Adipocyte (in vitro differentiated cells): ENCODE measurements around the gene ST6GALNAC3.

ENCODE experiments used
- DNase-seq: peaks from one replicate; pipeline ENCODE4 v3.0.0-alpha.2; 2015; ENCODE audit warnings: low read depth
- H3K27me3 ChIP-seq: replicated peaks from 2 replicates; pipeline ENCODE4 v1.7.0; 2013; ENCODE audit warnings: mild to moderate bottlenecking, low read length, moderate library complexity; ENCODE audit not compliant: control insufficient read depth, insufficient read depth
- H3K36me3 ChIP-seq: 2 replicates; pipeline ENCODE4 v1.7.0; 2013; ENCODE audit warnings: low read length, mild to moderate bottlenecking, moderate library complexity; ENCODE audit not compliant: control insufficient read depth, insufficient read depth, severe bottlenecking
- H3K4me1 ChIP-seq: 2 replicates; pipeline ENCODE4 v1.7.0; 2013; ENCODE audit warnings: mild to moderate bottlenecking, low read length, moderate library complexity; ENCODE audit not compliant: control insufficient read depth, insufficient read depth
- H3K4me3 ChIP-seq: 2 replicates; pipeline ENCODE4 v1.7.0; 2013; ENCODE audit warnings: mild to moderate bottlenecking, low read length, moderate library complexity
- H3K9ac ChIP-seq: 2 replicates; pipeline ENCODE4 v1.7.0; 2013; ENCODE audit warnings: mild to moderate bottlenecking, low read length, moderate library complexity
- H3K9me3 ChIP-seq: 2 replicates; pipeline ENCODE4 v1.7.0; 2013; ENCODE audit warnings: mild to moderate bottlenecking, low read length, moderate library complexity; ENCODE audit not compliant: control insufficient read depth

ST6GALNAC3 gene

GRCh38 chr1:76128096-76128495 lies 53.5 kb downstream of the ST6GALNAC3 start:
- Histone ChIP-seq H3K4me3 (no peak overlapping the region), H3K36me3 (no peaks in the 10 kb centered on the region), H3K4me1 (no peaks in the 10 kb centered on the region), H3K9me3 (no peaks in the 10 kb centered on the region), H3K27me3 (peaks cover 6% of the 10 kb centered on the region), H3K9ac (no peak overlapping the region)
- DNase-seq, result no peak

- no peaks in the 10 kb centered on the region for H3K4me1 ChIP-seq
- peaks cover 6% of the 10 kb centered on the region for H3K27me3 ChIP-seq
- DNase-seq, result no peak
- no peaks in the 10 kb centered on the region for H3K9me3 ChIP-seq
- H3K36me3 ChIP-seq, result no peaks in the 10 kb centered on the region
- H3K9ac ChIP-seq, result no peak overlapping the region
- H3K4me3 ChIP-seq, result no peak overlapping the region
These were observed 55.2 kb downstream of the ST6GALNAC3 start for GRCh38 chr1:76129731-76130130.

- DNase-seq, result no peak
These were observed 56.4 kb downstream of the ST6GALNAC3 start for GRCh38 chr1:76130992-76131391.

GRCh38 chr1:76133977-76134376 lies 59.4 kb downstream of the ST6GALNAC3 start:
- H3K27me3 ChIP-seq, result peaks cover 18% of the 10 kb centered on the region
- no peaks in the 10 kb centered on the region for H3K9me3 ChIP-seq
- no peaks in the 10 kb centered on the region for H3K36me3 ChIP-seq
- no peak overlapping the region for H3K4me3 ChIP-seq
- no peak for DNase-seq
- no peak overlapping the region for H3K9ac ChIP-seq
- H3K4me1 ChIP-seq, result no peaks in the 10 kb centered on the region

More at GRCh38 chr1:76130992-76131391, 56.4 kb downstream of the ST6GALNAC3 start:
- Histone ChIP-seq H3K27me3 (peaks cover 14% of the 10 kb centered on the region), H3K36me3 (no peaks in the 10 kb centered on the region), H3K9me3 (no peaks in the 10 kb centered on the region), H3K4me3 (no peak overlapping the region), H3K9ac (no peak overlapping the region), H3K4me1 (no peaks in the 10 kb centered on the region)

GRCh38 chr1:76135835-76136234 lies 61.3 kb downstream of the ST6GALNAC3 start:
- H3K4me3 ChIP-seq, result no peak overlapping the region
- no peaks in the 10 kb centered on the region for H3K4me1 ChIP-seq
- H3K9me3 ChIP-seq, result no peaks in the 10 kb centered on the region
- peaks cover 24% of the 10 kb centered on the region for H3K27me3 ChIP-seq
- H3K36me3 ChIP-seq, result no peaks in the 10 kb centered on the region
- H3K9ac ChIP-seq, result no peak overlapping the region
- no peak for DNase-seq

- DNase-seq, result no peak
- no peaks in the 10 kb centered on the region for H3K9me3 ChIP-seq
- H3K4me1 ChIP-seq, result no peaks in the 10 kb centered on the region
- peaks cover 24% of the 10 kb centered on the region for H3K27me3 ChIP-seq
- H3K36me3 ChIP-seq, result no peaks in the 10 kb centered on the region
- no peak overlapping the region for H3K4me3 ChIP-seq
- no peak overlapping the region for H3K9ac ChIP-seq
These were observed 62.3 kb downstream of the ST6GALNAC3 start for GRCh38 chr1:76136894-76137293.

GRCh38 chr1:76137746-76138145 lies 63.2 kb downstream of the ST6GALNAC3 start:
- no peaks in the 10 kb centered on the region for H3K9me3 ChIP-seq
- H3K4me3 ChIP-seq, result no peak overlapping the region
- peaks cover 30% of the 10 kb centered on the region for H3K27me3 ChIP-seq
- H3K4me1 ChIP-seq, result peaks cover 2% of the 10 kb centered on the region
- DNase-seq, result peak; percentile 30
- no peak overlapping the region for H3K9ac ChIP-seq
- no peaks in the 10 kb centered on the region for H3K36me3 ChIP-seq

GRCh38 chr1:76138217-76138616 lies 63.7 kb downstream of the ST6GALNAC3 start:
- no peak overlapping the region for H3K4me3 ChIP-seq
- H3K4me1 ChIP-seq, result peaks cover 6% of the 10 kb centered on the region
- H3K9ac ChIP-seq, result no peak overlapping the region
- no peak for DNase-seq
- no peaks in the 10 kb centered on the region for H3K36me3 ChIP-seq
- H3K27me3 ChIP-seq, result peaks cover 30% of the 10 kb centered on the region
- H3K9me3 ChIP-seq, result no peaks in the 10 kb centered on the region

- Histone ChIP-seq H3K36me3 (no peaks in the 10 kb centered on the region), H3K4me1 (peaks cover 16% of the 10 kb centered on the region), H3K4me3 (no peak overlapping the region), H3K9ac (no peak overlapping the region), H3K27me3 (peaks cover 29% of the 10 kb centered on the region), H3K9me3 (no peaks in the 10 kb centered on the region)
- DNase-seq, result no peak
These were observed 65.7 kb downstream of the ST6GALNAC3 start for GRCh38 chr1:76140227-76140626.

GRCh38 chr1:76141929-76142328 lies 67.4 kb downstream of the ST6GALNAC3 start:
- Histone ChIP-seq H3K4me3 (no peak overlapping the region), H3K4me1 (peaks cover 16% of the 10 kb centered on the region), H3K36me3 (no peaks in the 10 kb centered on the region), H3K9me3 (no peaks in the 10 kb centered on the region), H3K9ac (no peak overlapping the region), H3K27me3 (peaks cover 27% of the 10 kb centered on the region)
- DNase-seq, result no peak

GRCh38 chr1:76142771-76143540 lies 68.4 kb downstream of the ST6GALNAC3 start:
- no peak for DNase-seq
- H3K4me3 ChIP-seq, result no peak overlapping the region
- peaks cover 16% of the 10 kb centered on the region for H3K4me1 ChIP-seq
- H3K9ac ChIP-seq, result no peak overlapping the region
- no peaks in the 10 kb centered on the region for H3K36me3 ChIP-seq
- H3K9me3 ChIP-seq, result no peaks in the 10 kb centered on the region
- H3K27me3 ChIP-seq, result peaks cover 34% of the 10 kb centered on the region

GRCh38 chr1:76144247-76144646 lies 69.7 kb downstream of the ST6GALNAC3 start:
- no peaks in the 10 kb centered on the region for H3K9me3 ChIP-seq
- peaks cover 16% of the 10 kb centered on the region for H3K4me1 ChIP-seq
- peaks cover 39% of the 10 kb centered on the region for H3K27me3 ChIP-seq
- no peaks in the 10 kb centered on the region for H3K36me3 ChIP-seq
- DNase-seq, result peak; percentile 13
- no peak overlapping the region for H3K9ac ChIP-seq
- H3K4me3 ChIP-seq, result no peak overlapping the region
